Glomerular endothelial cell (primary cell): ENCODE results near the gene RTN4RL1. TPM values are rescaled to one million over a fixed set of nuclear protein-coding genes. Genes with fewer than 3 reads are reported as not detected.
"Not testable (repeated sequence)": the region's sequence is repeated elsewhere in the genome, so short reads cannot be mapped to it uniquely, and the experiment has no call there.

ENCODE experiments used
- DNase-seq: peaks from one replicate; pipeline ENCODE4 v3.0.0-alpha.2; 2011; ENCODE audit warnings: low read depth, low spot score; ENCODE audit errors: extremely low read depth
- total RNA-seq: library from RNA; depleted of rRNA; stranded (reverse); fragments of >200 nt; gene quantifications from 2 replicates; pipeline ENCODE4 v1.2.3, GENCODE V29; 2015

The RTN4RL1 gene
- total RNA-seq, 1 donor from 2014 or later, result not detected

DNA sequence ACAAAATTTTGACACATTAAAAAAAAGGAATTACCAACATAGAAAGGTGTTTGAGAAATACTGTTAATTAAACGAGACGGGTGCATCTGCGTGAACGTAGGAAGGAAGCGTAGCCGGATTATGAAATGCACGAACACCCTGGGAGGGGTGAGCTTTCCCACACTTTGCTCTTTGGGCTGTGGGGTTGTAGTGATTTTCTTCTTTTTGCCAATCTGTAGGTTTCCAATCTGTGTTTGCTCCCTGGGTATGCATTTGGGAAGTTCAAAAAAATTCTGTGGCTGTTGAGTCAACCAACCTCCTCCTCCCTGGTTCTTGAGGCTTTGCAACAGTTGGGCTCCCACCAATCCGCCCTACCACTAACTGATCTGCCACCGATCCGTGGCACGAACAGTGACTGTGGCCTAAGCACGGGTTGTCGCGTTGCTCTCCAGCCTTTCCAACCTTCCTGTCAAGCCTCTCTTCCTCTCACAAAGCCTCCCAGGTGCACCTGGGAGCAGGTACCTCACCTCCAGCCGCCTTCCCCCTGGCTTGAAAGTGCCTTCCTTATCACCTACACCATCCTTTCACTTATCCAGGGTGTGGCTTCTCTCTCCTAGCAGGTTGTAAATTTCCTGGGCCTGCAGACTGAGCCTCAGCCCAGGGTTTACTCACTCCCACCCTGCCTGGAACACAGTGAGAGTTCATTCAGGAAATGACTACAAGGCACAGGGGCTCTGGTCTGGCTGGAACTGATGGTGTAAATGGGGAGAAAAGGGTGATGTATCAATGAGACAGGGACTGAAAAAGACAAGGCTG, 16.6 kb downstream of the RTN4RL1 start:
- DNase-seq, result no peak

DNA sequence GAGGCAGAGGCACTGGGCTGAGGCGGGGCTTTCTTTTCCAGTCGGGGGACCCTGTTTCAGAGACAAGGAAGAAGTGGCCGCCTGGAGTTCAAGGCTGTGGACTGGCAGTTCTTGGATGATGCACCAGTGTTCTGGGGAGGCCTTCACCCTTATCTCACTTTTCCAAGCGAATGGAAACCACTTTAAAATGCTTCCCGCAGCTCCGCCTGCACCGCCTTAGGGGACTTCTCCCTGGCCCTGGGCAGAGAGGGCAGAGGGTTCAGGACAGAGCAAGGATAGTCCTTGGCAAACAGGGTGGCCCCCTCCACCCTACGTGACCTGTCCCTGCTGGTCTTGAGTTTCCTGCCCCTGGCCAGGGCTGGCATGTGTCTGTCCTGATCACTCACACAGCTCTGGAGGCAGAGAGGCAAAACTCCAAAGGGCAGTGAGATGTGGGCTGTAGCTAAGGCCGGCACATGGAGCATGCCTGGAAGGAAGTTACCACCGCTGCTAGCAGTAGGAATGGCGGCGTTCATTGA, 20.6 kb downstream of the RTN4RL1 start:
- DNase-seq, result no peak

DNA sequence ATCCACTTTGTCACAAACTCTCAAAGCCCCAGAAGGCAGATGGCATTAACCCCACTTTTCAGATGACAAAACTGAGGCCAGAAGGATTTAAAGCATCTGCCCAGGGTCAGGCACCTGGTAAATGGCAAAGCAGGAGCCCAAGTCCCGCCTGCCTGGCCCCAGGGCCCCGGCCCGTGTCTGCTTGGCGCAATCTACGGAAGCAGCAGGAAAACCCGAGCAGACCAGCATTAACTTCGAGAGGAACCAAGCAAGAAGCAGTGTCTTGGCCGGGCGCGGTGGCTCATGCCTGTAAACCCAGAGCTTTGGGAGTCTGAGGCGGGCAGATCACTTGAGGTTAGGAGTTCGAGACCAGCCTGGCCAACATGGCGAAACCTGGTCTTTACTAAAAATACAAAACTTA, 21.6 kb downstream of the RTN4RL1 start:
- DNase-seq, result no peak

DNA sequence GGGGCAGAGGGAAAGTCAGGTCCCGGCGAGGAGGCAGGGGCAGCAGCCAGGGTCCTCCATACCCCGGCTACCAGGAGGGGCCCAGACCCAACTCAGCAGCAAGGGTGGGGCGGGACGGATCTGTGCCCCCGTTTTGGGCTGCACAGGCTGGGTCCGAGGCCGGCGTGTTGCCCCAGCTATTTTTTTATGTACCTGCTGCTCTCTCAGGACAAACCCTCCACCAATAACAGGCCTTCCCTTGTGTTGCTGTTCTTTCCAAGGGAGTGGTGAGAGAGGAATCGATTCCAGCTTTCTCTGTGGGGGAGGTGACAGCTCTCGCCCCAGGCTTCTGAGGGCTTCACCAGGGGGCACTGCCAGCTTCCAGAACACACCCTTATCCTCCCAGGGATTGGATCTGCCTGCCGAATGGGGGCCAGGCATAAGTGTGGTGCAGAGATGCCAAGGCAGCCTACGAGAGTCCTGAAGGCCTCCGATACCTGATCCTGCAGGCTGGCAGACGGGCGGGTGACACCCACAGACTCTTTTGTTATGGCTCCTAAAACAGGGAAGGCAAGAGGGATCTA, 22.3 kb downstream of the RTN4RL1 start:
- no peak for DNase-seq

DNA sequence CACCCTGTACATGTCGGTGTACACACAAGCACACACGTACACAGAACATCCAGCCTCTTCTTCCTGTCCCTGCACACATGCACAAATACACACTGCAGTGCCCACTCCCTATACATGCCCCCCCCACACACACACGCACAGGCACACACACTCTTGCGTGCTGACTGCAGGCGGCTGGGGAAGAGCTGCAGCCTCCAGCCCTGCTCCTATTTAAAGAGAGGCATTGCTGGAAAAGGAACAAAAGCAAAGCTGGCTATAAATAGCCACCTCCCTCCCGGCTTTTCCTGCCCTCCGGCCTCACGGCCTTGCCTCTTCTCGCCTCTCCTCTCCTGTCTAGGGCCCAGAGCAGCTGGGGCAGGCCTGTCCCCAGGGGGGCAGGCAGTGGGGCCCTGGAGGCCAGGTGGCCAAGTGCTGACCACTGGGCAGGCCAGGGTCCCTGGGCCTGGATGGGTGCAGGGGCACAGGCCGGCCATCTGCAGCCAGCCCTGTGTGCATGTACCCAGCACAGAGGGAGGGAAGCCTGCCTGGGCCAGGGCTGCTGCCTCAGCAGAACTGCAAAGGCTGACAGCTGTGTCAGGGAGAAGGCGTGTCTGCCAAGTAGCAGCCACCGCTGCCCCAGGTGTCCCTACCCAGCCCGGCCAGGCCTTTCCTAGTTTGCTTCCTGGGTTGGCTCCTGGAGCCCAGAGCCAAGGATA, 25.4 kb downstream of the RTN4RL1 start:
- no peak for DNase-seq

DNA sequence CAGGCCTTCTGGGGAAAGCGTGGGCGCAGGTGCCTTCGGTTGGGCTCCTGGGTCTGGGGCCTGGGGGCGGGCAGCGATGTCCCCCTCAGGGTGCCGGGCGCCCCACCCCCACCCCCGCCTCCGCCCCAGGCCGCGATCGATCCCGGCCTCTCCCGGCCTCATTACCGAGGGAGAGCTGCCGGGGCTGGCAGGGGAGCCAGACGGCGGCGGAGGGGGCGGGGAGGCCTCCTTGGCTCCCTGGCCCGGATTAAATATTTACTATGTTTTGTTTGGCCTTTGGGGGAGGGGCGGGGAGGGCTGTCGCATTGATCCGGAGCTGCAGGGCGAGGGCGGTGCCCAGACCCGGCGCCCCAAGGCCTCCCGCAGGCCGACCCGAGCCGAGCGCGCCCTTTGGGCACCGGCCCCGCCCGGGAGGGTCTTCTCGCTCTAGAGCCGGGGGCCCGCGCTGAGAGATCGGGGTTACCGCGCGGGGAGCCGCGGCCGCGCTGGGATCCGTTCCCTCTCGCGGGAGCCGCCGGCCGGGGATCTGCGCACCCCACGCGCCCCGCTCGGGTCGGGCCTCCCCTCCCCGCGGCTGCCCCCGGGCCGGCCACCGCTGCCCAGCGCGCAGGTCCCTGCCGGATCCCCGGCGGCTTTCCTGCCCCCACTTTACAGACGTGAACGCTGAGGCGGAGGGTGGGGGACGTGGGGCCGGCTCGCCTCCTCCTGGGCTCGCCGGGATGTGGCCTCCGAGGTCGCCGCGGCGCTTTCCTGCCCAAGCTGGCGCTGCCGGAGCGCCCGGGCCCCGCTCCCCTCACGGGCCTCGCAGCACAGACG, 27.0 kb downstream of the RTN4RL1 start:
- DNase-seq, result no peak

DNA sequence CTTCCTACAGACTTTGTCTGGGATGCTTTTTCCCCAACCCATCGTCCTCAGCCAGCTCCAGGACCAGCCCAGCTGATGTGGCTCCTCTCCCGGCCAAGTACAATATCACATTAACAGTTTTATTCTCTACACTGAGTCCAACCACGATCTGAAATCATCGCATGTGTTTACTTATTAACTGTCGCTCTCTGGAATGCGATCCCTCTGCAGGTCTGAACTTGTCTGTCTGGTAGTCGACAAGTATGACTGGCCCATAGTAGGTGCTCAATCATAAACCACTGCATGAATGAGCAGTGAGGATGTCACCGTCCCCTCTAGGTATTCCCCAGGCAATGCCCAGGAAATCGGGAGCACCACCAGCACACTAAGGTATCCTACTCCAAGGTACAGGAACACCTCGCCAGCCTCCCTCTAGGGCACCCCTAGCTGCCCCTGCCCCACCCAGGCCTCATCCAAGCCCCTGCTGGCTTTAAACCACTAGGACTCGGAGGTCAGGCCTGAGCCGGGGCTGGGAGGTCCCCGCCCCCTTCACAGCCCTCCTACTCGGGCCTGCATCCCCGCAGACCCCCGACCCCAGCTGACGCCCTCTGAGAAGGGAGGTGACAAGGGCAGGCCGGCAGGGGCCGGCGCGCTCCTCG, 27.7 kb downstream of the RTN4RL1 start:
- DNase-seq, result no peak

DNA sequence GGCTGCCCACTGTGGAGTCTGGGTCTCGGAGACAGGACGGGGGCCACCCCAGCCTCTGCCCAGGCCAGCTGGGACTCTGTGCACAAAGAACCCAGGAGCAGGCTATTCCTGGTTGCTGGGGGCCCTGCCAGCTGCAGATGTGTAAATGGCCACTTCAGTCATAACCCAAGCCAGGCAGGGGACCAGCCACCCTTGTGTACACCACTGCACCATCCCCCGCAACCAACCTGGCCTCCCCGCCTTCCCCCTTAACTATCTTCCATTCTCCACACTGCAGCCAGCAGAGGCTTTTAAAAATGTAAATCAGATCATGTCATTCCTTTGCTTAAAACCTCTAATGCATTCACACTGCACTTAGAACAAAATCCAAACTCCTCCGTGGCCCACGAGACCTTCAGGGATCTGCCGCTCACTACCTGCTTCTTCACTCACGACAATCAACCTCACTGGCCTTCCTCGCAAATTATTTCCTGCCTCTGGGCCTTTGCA, 28.3 kb downstream of the RTN4RL1 start:
- no peak for DNase-seq

DNA sequence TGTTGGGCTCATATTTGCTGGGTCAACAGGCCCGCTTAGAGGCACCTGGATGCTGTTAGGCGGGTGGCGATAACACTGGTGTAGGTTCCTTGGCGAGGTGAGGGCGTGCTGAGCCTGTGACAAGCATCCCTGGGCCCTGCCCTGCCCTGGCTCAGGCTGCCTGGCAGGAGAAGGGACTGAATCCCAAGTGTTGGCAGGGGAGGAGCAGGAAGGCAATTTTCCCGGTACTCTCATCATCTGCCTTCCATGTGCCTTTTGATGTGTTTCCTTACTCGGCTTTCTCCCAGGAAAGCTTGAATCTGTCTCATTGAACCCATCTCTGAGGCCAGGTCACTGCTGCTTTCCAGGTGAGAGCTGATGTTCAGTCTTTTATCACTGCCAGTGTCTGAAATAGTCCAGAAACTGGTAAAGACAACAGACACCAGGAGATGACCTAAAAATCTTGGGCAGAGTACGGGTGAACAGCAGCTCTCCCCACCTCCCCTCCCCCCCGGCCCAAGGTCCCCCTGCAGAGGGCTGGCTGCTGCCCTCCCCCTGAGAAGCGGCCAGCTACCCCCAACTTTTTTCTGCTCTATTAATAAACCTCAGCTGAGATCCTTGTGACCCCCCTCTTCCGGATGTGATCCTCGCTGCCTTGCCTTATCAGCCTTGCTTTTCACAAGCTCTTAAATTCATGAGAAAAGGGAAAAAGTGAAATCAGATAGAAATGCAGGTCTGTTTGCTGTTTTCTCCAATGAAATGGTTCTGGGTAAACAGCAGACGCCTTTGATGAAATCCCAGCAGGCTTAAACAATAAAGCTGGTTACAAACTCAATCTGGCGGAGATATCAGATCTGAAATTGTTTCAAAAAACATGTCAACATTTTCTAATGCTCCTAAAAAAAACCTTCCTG, 29.0 kb downstream of the RTN4RL1 start:
- DNase-seq, result no peak

DNA sequence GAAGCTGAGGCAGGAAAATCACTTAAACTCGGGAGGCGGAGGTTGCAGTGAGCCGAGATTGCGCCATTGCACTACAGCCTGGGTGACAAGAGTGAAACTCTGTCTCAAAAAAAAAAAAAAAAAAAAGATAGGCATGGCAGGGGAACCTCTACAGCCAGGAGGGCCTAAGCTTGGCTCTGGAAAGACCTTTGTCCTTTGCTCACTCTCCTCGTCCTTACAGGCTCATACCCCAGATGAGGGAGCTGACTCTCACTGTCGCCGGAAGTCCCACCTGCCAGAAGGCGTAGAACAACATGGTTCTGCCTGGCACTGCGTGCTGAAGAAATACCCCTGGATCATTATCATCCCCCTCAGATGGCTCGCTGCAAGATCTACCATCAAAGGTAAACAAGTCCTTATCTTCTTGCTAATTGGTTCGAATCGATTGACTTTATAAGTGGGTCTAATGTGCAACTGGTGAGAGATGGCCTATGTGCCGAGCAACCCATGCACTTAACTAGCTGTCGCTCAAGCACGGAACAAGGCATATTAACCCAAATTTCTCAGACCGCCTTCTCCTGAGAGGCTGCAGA, 29.7 kb downstream of the RTN4RL1 start:
- DNase-seq, result no peak

DNA sequence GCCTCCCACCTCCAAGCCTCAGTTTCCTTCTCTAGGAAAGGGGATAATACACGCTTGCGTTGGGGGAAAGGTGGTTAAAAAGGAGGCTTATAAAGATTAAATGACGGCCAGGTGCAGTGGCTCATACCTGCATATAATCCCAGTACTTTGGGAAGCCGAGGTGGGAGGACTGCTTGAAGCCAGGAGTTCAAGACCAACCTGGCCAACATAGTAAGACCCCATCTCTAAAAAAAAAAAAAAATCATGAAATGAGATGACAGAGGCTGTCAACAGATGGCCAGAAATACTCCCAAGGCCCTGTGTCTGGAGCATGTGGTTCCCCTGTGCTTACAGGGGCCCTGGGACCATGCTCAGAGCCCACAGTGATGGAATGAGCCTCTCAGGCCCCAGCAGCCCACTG, 30.4 kb downstream of the RTN4RL1 start:
- DNase-seq, result no peak

DNA sequence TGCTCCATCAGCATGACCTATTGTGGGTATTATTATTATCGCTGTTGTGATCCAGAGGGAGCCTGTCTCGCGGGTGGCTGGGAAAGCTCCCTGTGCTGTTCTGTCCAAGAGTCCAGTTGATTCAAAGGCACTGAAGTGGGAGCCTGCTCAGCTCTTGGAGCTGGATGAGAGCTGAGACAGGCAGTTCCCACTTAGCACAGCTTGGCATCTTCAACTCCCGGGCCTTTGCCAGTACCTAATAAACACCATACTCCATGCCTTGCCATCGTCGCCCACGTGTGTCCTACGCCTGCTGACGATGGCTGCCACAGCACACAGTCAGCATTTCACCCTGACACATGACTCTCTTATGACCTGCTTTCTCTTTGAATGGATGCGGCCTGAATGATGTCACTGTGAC, 32.6 kb downstream of the RTN4RL1 start:
- no peak for DNase-seq

DNA sequence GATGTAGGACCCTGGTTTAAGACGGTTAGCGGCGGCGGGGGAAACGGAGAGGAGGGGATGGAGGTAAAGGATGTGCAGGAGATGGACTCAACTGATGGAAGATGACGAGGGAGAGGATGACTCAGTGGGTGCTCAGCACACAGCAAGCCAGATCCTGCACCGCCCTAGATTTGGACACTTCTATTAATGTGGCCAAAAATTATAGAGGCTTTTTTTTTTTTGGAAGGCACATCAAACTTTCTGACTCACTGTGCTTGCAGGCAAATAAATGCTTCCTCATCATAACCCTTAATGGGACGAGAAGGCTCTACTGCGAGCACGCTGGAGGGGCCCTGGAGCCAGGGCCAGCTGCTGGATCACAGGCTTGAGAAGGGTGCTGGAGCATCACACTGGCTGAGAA, 36.0 kb downstream of the RTN4RL1 start:
- DNase-seq, result no peak

DNA sequence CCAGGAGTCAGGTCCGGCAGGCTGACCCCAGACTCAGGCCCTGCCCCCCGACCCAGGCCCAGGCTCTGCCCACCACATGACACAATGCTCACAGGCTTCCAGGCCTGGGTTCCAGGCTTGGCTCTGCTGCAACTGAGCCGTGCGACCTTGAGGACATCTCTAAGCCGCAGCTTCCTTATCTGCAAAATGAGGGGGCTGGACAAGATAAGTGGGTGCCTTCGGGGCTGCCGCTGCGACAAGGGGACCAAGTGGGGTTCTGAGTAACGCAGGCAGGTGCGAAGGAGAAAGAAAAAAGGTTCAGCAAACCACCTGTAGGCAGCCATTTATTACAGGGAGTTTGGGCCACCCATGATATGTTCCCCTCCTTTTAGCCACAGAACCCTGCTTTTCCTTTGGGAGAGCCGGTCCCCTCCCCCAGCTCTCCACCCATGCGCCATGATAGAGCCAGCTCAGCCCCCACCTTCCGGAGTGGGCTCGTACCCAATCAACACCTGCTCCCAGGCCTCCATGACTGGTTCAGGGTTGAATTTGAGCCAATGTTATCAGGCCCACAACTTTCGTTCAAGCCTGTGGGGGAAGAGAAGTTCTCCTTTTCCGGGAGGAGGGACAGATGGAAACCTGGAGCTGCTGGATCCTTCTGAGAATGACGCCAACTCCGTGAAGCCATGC, 38.2 kb downstream of the RTN4RL1 start:
- no peak for DNase-seq

DNA sequence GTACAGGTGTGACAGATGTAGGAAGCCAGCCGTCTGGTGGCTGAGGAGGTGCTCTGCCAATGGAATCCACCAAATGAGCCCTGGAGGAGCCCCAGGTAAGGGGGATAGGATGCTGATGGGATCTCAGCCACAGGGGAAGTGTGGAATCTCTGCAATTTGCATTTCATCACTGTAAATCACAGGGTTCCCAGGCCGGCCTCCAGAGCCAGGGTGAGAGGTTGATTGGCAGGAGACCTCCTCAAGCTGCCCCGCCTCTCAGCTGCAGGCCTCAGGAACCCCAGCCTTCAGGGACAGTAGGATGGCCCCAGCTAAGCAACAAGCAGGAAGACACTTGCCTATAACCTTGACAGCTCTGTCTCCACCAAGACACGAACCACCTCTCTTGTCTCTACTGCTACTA, 39.4 kb downstream of the RTN4RL1 start:
- DNase-seq, result no peak

DNA sequence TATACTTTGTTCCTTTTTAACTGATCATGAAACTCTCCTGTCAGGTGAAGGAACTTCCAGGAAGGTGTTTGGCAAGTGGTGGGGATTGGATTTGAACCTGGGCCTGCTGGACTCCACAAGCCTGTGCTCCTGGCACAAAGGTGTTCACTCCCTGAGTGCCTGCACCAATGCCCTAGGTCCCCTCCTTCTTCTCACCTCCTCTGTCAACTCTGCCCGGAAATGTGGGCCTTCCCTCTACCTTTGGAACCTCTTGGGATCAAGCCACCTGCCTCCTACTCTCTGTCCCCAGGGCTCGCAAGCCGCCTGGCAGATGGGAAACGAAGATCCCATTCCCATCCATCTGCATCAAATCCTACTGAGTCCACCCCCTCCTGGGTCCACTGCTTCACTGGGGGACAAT, 40.0 kb downstream of the RTN4RL1 start:
- DNase-seq, result no peak

DNA sequence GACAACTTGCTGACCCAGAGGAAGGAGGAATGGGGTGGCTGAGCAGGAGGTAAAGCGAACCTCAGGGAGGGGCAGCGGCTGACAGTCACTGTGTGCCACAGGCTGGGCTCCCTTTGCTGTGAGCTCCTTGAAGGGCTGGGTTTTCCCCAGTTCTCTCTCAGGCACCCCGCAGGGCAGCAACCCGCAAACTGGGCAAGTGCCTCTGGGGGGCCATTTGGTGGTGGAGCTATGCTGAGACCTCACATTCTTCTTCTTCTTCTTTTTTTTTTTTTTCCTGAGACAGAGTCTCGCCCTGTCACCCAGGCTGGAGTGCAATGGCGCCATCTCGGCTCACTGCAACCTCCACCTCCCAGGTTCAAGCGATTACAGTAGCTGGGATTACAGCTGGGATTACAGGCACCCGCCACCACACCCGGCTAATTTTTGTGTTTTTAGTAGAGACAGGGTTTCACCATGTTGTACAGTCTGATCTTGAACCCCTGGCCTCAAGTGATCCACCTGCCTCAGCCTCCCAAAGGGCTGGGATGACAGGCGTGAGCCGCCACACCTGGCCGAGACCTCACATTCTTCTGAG, 42.3 kb downstream of the RTN4RL1 start:
- not testable (repeated sequence) for DNase-seq

DNA sequence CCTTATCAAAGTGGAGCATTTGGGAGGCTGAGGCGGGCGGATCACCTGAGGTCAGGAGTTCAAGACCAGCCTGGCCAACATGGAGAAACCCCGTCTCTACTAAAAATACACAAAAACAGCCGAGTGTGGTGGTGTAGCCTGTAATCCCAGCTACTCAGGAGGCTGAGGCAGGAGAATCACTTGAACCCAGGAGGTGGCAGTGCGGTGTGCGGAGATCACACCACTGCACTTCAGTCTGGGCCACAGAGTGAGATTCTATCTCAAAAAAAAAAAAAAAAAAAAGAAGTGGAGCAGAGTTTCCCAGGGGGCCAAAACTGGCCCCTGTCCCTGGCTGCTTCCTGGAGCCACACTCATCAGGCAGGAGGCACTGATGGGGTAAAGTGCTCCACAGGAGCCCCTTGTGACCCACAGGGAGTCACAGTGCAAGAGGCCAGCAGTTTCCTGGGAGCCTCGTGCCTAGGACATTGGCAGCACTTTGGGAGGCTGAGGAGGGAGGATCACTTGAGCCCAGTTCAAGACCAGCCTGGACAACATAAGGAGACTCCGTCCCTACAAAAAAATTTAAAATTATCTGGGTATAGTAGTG, 44.4 kb downstream of the RTN4RL1 start:
- no peak for DNase-seq
